K562 (cell line): ENCODE measurements around the gene ZNF506.

Experiments
- BCL6 ChIP-seq: fragments of 250-450 bp; sonication (Bioruptor Pico); IDR thresholded peaks from 2 replicates; pipeline ENCODE4 v1.4.0; 2020
- JUND ChIP-seq, 2 experiments: IDR thresholded peaks; 2 replicates in 1 of 2; 3 replicates in 1 of 2; pipeline ENCODE4 v1.6.1; 2011; ENCODE audit warnings: borderline replicate concordance in 2 of 2, low read depth in 2 of 2, low read length in 2 of 2, improper control_type of control experiment in 1 of 2, missing biosample characterization in 1 of 2, missing genetic modification characterization in 1 of 2, missing genetic modification reagents in 1 of 2
- MIER1 ChIP-seq: fragments of 450-650 bp; IDR thresholded peaks from 2 replicates; pipeline ENCODE4 v1.6.1; 2016; ENCODE audit warnings: antibody characterized with exemption, mild to moderate bottlenecking, low read depth
- MYNN ChIP-seq, 2 experiments: sonication (generic); formaldehyde crosslinking in 1 of 2; IDR thresholded peaks; 2 replicates each; pipeline versions ENCODE4 v1.5.0 to v1.6.1; 2016 to 2020; ENCODE audit warnings: antibody characterized with exemption in 1 of 2, missing genetic modification reagents in 1 of 2
- NR2C2 ChIP-seq, 2 experiments: fragments of 200-800 bp in 1 of 2; sonication (Bioruptor generic) in 1 of 2; sonication (generic) in 1 of 2; formaldehyde crosslinking in 1 of 2; IDR thresholded peaks; 2 replicates each; pipeline versions ENCODE4 v1.6.1 to v1.8.0; 2016 to 2022; ENCODE audit warnings: mild to moderate bottlenecking in 1 of 2, missing compliant biosample characterization in 1 of 2, missing genetic modification characterization in 1 of 2, missing genetic modification reagents in 1 of 2
- RBBP5 ChIP-seq: fragments of 200-600 bp; sonication (generic); IDR thresholded peaks from 2 replicates; pipeline ENCODE4 v1.6.1; 2012; ENCODE audit warnings: borderline replicate concordance, mild to moderate bottlenecking, low read length, control low read depth, inconsistent platforms; ENCODE audit not compliant: insufficient read depth, poor library complexity, severe bottlenecking
- SIN3A ChIP-seq, 2 experiments: fragments of 150-350 bp in 1 of 2; IDR thresholded peaks; 2 replicates each; pipeline ENCODE4 v1.6.1; 2011 to 2016; ENCODE audit warnings: borderline replicate concordance in 2 of 2, low read depth in 2 of 2, low read length in 2 of 2, mild to moderate bottlenecking in 2 of 2, moderate library complexity in 2 of 2; ENCODE audit not compliant: control insufficient read depth in 1 of 2
- TF ChIP-seq, protein P1 (sequence below): fragments of 250-450 bp; sonication (Bioruptor Pico); IDR thresholded peaks from 2 replicates; pipeline ENCODE4 v1.5.0; 2020; ENCODE audit warnings: mild to moderate bottlenecking, borderline replicate concordance
- TF ChIP-seq, protein P2 (sequence below), 3 experiments: IDR thresholded peaks in 2 of 3; conservative IDR thresholded peaks in 1 of 3; 2 replicates each; pipeline ENCODE4 v1.5.1; 2011 to 2012; ENCODE audit warnings: low read length in 3 of 3, mild to moderate bottlenecking in 3 of 3, control low read depth in 2 of 3, improper control_type of control experiment in 1 of 3, inconsistent platforms in 1 of 3, low read depth in 1 of 3, mixed read lengths in 1 of 3, moderate library complexity in 1 of 3; ENCODE audit not compliant: insufficient read depth in 2 of 3
- TF ChIP-seq, protein P3 (sequence below): fragments of 450-650 bp; IDR thresholded peaks from 2 replicates; pipeline ENCODE4 v1.6.1; 2016; ENCODE audit warnings: mild to moderate bottlenecking, moderate library complexity

DNA sequence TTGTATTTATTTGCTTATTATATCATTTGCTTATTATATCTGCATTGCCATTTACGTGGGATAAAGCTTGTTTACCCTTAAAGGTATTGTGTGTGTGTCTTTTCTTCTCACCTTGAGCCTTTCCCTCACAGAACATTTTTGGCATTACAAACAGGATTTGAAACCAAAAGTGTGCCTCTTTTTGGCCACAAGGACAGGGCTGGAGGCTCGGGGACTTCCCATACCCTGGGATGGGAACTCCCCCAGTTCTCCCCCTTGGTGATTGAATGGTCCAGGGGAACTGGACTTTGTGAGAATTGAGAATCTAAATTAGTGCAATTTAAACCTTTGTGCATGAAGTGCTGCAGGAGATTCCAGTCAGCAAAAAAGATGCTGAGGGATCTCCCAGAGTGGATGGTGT lies 2.4 kb upstream of the ZNF506 start:
- TF ChIP-seq SIN3A (IDR thresholded peaks at IDR 0.05; ENCODE audit: borderline replicate concordance in 2 of 2, control insufficient read depth in 1 of 2, low read depth in 2 of 2, low read length in 2 of 2) (no peak), NR2C2 (CRISPR knock-in tag; IDR thresholded peaks at IDR 0.05) (no peak), NR2C2 (tag; IDR thresholded peaks at IDR 0.05) (no peak), MYNN (IDR thresholded peaks at IDR 0.05) (no peak), MYNN (CRISPR knock-in tag; IDR thresholded peaks at IDR 0.05) (no peak), RBBP5 (no peak), MIER1 (no peak), JUND (IDR thresholded peaks at IDR 0.05; ENCODE audit: borderline replicate concordance, low read depth, low read length) (no peak), JUND (tag; IDR thresholded peaks at IDR 0.05; ENCODE audit: borderline replicate concordance, low read depth, low read length) (no peak), BCL6 (CRISPR knock-in tag) (no peak)
- TF ChIP-seq, protein P1, sequence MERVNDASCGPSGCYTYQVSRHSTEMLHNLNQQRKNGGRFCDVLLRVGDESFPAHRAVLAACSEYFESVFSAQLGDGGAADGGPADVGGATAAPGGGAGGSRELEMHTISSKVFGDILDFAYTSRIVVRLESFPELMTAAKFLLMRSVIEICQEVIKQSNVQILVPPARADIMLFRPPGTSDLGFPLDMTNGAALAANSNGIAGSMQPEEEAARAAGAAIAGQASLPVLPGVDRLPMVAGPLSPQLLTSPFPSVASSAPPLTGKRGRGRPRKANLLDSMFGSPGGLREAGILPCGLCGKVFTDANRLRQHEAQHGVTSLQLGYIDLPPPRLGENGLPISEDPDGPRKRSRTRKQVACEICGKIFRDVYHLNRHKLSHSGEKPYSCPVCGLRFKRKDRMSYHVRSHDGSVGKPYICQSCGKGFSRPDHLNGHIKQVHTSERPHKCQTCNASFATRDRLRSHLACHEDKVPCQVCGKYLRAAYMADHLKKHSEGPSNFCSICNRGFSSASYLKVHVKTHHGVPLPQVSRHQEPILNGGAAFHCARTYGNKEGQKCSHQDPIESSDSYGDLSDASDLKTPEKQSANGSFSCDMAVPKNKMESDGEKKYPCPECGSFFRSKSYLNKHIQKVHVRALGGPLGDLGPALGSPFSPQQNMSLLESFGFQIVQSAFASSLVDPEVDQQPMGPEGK (CRISPR knock-in tag): no peak
- TF ChIP-seq, protein P2, sequence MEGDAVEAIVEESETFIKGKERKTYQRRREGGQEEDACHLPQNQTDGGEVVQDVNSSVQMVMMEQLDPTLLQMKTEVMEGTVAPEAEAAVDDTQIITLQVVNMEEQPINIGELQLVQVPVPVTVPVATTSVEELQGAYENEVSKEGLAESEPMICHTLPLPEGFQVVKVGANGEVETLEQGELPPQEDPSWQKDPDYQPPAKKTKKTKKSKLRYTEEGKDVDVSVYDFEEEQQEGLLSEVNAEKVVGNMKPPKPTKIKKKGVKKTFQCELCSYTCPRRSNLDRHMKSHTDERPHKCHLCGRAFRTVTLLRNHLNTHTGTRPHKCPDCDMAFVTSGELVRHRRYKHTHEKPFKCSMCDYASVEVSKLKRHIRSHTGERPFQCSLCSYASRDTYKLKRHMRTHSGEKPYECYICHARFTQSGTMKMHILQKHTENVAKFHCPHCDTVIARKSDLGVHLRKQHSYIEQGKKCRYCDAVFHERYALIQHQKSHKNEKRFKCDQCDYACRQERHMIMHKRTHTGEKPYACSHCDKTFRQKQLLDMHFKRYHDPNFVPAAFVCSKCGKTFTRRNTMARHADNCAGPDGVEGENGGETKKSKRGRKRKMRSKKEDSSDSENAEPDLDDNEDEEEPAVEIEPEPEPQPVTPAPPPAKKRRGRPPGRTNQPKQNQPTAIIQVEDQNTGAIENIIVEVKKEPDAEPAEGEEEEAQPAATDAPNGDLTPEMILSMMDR (IDR thresholded peaks at IDR 0.05 in 2 of 3, conservative IDR thresholded peaks at IDR 0.05 in 1 of 3; ENCODE audit: insufficient read depth in 2 of 3, low read depth in 1 of 3, low read length in 3 of 3): no peak
- TF ChIP-seq, protein P3, sequence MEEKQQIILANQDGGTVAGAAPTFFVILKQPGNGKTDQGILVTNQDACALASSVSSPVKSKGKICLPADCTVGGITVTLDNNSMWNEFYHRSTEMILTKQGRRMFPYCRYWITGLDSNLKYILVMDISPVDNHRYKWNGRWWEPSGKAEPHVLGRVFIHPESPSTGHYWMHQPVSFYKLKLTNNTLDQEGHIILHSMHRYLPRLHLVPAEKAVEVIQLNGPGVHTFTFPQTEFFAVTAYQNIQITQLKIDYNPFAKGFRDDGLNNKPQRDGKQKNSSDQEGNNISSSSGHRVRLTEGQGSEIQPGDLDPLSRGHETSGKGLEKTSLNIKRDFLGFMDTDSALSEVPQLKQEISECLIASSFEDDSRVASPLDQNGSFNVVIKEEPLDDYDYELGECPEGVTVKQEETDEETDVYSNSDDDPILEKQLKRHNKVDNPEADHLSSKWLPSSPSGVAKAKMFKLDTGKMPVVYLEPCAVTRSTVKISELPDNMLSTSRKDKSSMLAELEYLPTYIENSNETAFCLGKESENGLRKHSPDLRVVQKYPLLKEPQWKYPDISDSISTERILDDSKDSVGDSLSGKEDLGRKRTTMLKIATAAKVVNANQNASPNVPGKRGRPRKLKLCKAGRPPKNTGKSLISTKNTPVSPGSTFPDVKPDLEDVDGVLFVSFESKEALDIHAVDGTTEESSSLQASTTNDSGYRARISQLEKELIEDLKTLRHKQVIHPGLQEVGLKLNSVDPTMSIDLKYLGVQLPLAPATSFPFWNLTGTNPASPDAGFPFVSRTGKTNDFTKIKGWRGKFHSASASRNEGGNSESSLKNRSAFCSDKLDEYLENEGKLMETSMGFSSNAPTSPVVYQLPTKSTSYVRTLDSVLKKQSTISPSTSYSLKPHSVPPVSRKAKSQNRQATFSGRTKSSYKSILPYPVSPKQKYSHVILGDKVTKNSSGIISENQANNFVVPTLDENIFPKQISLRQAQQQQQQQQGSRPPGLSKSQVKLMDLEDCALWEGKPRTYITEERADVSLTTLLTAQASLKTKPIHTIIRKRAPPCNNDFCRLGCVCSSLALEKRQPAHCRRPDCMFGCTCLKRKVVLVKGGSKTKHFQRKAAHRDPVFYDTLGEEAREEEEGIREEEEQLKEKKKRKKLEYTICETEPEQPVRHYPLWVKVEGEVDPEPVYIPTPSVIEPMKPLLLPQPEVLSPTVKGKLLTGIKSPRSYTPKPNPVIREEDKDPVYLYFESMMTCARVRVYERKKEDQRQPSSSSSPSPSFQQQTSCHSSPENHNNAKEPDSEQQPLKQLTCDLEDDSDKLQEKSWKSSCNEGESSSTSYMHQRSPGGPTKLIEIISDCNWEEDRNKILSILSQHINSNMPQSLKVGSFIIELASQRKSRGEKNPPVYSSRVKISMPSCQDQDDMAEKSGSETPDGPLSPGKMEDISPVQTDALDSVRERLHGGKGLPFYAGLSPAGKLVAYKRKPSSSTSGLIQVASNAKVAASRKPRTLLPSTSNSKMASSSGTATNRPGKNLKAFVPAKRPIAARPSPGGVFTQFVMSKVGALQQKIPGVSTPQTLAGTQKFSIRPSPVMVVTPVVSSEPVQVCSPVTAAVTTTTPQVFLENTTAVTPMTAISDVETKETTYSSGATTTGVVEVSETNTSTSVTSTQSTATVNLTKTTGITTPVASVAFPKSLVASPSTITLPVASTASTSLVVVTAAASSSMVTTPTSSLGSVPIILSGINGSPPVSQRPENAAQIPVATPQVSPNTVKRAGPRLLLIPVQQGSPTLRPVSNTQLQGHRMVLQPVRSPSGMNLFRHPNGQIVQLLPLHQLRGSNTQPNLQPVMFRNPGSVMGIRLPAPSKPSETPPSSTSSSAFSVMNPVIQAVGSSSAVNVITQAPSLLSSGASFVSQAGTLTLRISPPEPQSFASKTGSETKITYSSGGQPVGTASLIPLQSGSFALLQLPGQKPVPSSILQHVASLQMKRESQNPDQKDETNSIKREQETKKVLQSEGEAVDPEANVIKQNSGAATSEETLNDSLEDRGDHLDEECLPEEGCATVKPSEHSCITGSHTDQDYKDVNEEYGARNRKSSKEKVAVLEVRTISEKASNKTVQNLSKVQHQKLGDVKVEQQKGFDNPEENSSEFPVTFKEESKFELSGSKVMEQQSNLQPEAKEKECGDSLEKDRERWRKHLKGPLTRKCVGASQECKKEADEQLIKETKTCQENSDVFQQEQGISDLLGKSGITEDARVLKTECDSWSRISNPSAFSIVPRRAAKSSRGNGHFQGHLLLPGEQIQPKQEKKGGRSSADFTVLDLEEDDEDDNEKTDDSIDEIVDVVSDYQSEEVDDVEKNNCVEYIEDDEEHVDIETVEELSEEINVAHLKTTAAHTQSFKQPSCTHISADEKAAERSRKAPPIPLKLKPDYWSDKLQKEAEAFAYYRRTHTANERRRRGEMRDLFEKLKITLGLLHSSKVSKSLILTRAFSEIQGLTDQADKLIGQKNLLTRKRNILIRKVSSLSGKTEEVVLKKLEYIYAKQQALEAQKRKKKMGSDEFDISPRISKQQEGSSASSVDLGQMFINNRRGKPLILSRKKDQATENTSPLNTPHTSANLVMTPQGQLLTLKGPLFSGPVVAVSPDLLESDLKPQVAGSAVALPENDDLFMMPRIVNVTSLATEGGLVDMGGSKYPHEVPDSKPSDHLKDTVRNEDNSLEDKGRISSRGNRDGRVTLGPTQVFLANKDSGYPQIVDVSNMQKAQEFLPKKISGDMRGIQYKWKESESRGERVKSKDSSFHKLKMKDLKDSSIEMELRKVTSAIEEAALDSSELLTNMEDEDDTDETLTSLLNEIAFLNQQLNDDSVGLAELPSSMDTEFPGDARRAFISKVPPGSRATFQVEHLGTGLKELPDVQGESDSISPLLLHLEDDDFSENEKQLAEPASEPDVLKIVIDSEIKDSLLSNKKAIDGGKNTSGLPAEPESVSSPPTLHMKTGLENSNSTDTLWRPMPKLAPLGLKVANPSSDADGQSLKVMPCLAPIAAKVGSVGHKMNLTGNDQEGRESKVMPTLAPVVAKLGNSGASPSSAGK: no peak
